Stomach (tissue), 9 donors: ENCODE results near the gene PSMG1. TPM values are rescaled to one million over a fixed set of nuclear protein-coding genes. Genes with fewer than 3 reads are reported as not detected.
"Not testable (repeated sequence)": the region's sequence is repeated elsewhere in the genome, so short reads cannot be mapped to it uniquely, and the experiment has no call there.

ENCODE experiments used
- DNase-seq, 2 donors: peaks; one replicate each; pipeline versions ENCODE4 v3.0.0 to v3.0.0-alpha.2; 2013 to 2019
- H3K27ac ChIP-seq, 5 donors: fragments of 200-600 bp in 4 of 5; sonication (generic) in 4 of 5; one replicate each; pipeline ENCODE4 v1.5.1; 2013 to 2019; ENCODE audit warnings: mild to moderate bottlenecking in 1 of 5, moderate library complexity in 1 of 5
- H3K27me3 ChIP-seq, 3 donors: fragments of 200-600 bp; sonication (generic); one replicate each; pipeline ENCODE4 v1.5.1; 2017 to 2019; ENCODE audit warnings: mixed run types in 1 of 3
- H3K36me3 ChIP-seq, 4 donors: fragments of 200-600 bp; sonication (generic); 1 replicate in 3 of 4; 2 replicates in 1 of 4; pipeline ENCODE4 v1.5.1; 2016 to 2019
- H3K4me1 ChIP-seq, 4 donors: fragments of 200-600 bp; sonication (generic); one replicate each; pipeline ENCODE4 v1.5.1; 2016 to 2019
- H3K4me3 ChIP-seq, 4 donors: fragments of 200-600 bp; sonication (generic) in 3 of 4; one replicate each; pipeline ENCODE4 v1.5.1; 2016 to 2019; ENCODE audit warnings: mild to moderate bottlenecking in 1 of 4
- H3K9me3 ChIP-seq, 4 donors: fragments of 200-600 bp; sonication (generic); one replicate each; pipeline ENCODE4 v1.5.1; 2016 to 2019
- CTCF ChIP-seq, 7 experiments: fragments of 450-650 bp in 4 of 7; fragments of 200-600 bp in 3 of 7; sonication (generic) in 3 of 7; IDR thresholded peaks; one replicate each; pipeline ENCODE4 v1.5.1; 2016 to 2019; ENCODE audit warnings: antibody characterized with exemption in 7 of 7, control low read depth in 2 of 7, mild to moderate bottlenecking in 1 of 7
- EP300 ChIP-seq: sonication (generic); formaldehyde crosslinking; IDR thresholded peaks from one replicate; pipeline ENCODE4 v1.6.1; 2017; ENCODE audit warnings: antibody characterized with exemption
- POLR2A ChIP-seq, 4 donors: fragments of 450-650 bp; IDR thresholded peaks; one replicate each; pipeline ENCODE4 v1.6.1; 2016; ENCODE audit warnings: antibody characterized with exemption in 4 of 4, control low read depth in 2 of 4, mild to moderate bottlenecking in 1 of 4, moderate library complexity in 1 of 4
- POLR2AphosphoS5 ChIP-seq, 3 donors: sonication (generic); formaldehyde crosslinking; IDR thresholded peaks; one replicate each; pipeline ENCODE4 v1.6.1; 2016; ENCODE audit warnings: antibody characterized with exemption in 3 of 3
- whole genome bisulfite sequencing, 5 donors: extraction: QIAGEN DNeasy Blood & Tissue Kit in 3 of 5; methylation state at CpG; one replicate each; pipeline versions ENCODE4 v1.1.5 to v1.1.7; 2013 to 2018; 5-methylcytosine and 5-hydroxymethylcytosine counted together
- intact Hi-C: fragments of 100-400 bp; cut with DNase I; formaldehyde crosslinking; loops from one replicate; pipeline ENCODE4 v1.15.1; 2023; ENCODE audit warnings: low total_unique reads
- polyA plus RNA-seq, 3 donors: library from polyadenylated mRNA; stranded (reverse); fragments of 200-250 nt; gene quantifications; one replicate each; pipeline ENCODE4 v1.2.3, GENCODE V29; 2013
- total RNA-seq, 5 donors: library from RNA; depleted of rRNA; stranded (reverse); fragments of >200 nt; gene quantifications; one replicate each; pipeline versions ENCODE4 v1.1.0 to v1.2.3, GENCODE V29; 2014 to 2016
- donor health status: healthy with polysubstance abuse.
- donor health status: Bipolar disorder and iron deficiency.
- donor health status: healthy.

PSMG1 gene
- total and polyA plus RNA-seq, 8 donors: 11.6 to 53.2 (median 32.5) TPM; not detected in 1

DNA sequence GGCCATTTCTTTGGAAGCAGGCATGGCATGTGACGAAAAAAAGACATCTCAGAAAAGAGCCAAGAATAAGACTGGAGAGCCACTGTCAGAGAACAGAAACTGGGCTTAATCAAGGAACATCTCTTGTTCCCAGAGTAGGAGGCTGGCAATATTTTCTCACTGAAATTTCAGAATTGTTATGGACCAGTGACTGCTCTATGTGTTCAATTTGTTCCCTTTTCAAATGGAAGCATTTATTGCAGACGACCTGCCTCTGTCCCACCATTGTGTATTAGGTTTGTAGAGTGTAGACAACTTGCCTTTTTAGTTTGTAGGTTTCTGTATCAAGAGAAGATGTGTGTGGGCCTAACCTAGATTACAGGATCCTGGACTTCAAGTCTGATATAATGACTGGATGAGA is 18.7 kb downstream of the PSMG1 start:
- intact Hi-C loops: no loop called here
- TF ChIP-seq POLR2A (IDR thresholded peaks at IDR 0.05) (no peak), POLR2AphosphoS5 (IDR thresholded peaks at IDR 0.05) (no peak), CTCF (IDR thresholded peaks at IDR 0.05) (no peak), EP300 (no peak)
- WGBS, 5 donors: 72 to 98% (median 94%) methylated on average over 2 of the region's 2 CpGs

GRCh38 chr21:39161064-39161463 is 22.2 kb downstream of the PSMG1 start:
- intact Hi-C loops: no loop called here
- H3K4me1 ChIP-seq: peaks cover 0 to 11% (median 3%) of the 10 kb centered on the region in 4 donors
- 21 to 51% (median 40%) methylated on average over 3 of the region's 3 CpGs for WGBS, 5 donors
- peaks cover 0 to 22% (median 16%) of the 10 kb centered on the region in 4 donors for H3K9me3 ChIP-seq
- no peaks in the 10 kb centered on the region for H3K36me3 ChIP-seq
- no peak for TF ChIP-seq CTCF (IDR thresholded peaks at IDR 0.05)
- no peak for TF ChIP-seq POLR2AphosphoS5 (IDR thresholded peaks at IDR 0.05)
- no peak for TF ChIP-seq POLR2A (IDR thresholded peaks at IDR 0.05)
- no peak for TF ChIP-seq EP300
- no peak overlapping the region for H3K27ac ChIP-seq
- no peak for DNase-seq
- H3K27me3 ChIP-seq: no peaks in the 10 kb centered on the region
- no peak overlapping the region for H3K4me3 ChIP-seq

More for the DNA sequence above, 18.7 kb downstream of the PSMG1 start:
- no peaks in the 10 kb centered on the region for H3K27me3 ChIP-seq
- peaks cover 0 to 11% (median 3%) of the 10 kb centered on the region in 4 donors for H3K4me1 ChIP-seq
- H3K4me3 ChIP-seq: no peak overlapping the region
- peaks cover 0 to 22% (median 17%) of the 10 kb centered on the region in 4 donors for H3K9me3 ChIP-seq
- no peak for DNase-seq
- H3K36me3 ChIP-seq: peaks cover 0 to 5% (median 0%) of the 10 kb centered on the region in 4 donors
- H3K27ac ChIP-seq: no peak overlapping the region

- H3K36me3 ChIP-seq: no peaks in the 10 kb centered on the region
- WGBS, 5 donors: 68 to 87% (median 77%) methylated on average over 5 to 7 of the region's 7 CpGs
- no peak overlapping the region for H3K4me3 ChIP-seq
- intact Hi-C loops: no loop called here
- no peak overlapping the region for H3K27ac ChIP-seq
- H3K27me3 ChIP-seq: no peaks in the 10 kb centered on the region
- TF ChIP-seq POLR2AphosphoS5 (IDR thresholded peaks at IDR 0.05) (no peak), CTCF (IDR thresholded peaks at IDR 0.05) (no peak), EP300 (no peak), POLR2A (IDR thresholded peaks at IDR 0.05) (no peak)
- H3K4me1 ChIP-seq: peaks cover 0 to 11% (median 3%) of the 10 kb centered on the region in 4 donors
- peak in 1 of 2 donors; percentile 34 for DNase-seq
- H3K9me3 ChIP-seq: peaks cover 0 to 17% (median 10%) of the 10 kb centered on the region in 4 donors
Measured at GRCh38 chr21:39159342-39160063, 23.7 kb downstream of the PSMG1 start.

DNA sequence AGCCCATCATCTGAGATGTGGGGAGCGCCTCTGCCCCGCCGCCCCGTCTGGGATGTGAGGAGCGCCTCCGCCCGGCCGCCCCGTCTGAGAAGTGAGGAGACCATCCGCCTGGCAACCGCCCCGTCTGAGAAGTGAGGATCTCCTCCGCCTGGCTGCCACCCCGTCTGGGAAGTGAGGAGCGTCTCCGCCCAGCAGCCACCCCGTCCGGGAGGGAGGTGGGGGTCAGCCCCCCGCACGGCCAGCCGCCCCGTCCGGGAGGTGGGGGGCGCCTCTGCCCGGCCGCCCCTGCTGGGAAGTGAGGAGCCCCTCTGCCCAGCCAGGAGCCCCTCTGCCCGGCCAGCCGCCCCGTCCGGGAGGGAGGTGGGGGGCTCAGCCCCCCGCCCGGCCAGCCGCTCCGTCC is 26.0 kb downstream of the PSMG1 start:
- H3K4me1 ChIP-seq: peaks cover 0 to 11% (median 3%) of the 10 kb centered on the region in 4 donors
- 94 to 100% (median 96%) methylated on average over 5 to 34 of the region's 34 CpGs for WGBS, 5 donors
- DNase-seq, H3K9me3 ChIP-seq, H3K4me3 ChIP-seq, H3K27me3 ChIP-seq, H3K27ac ChIP-seq, H3K36me3 ChIP-seq, intact Hi-C loops: not testable (repeated sequence)

- no peak for TF ChIP-seq POLR2A (IDR thresholded peaks at IDR 0.05)
- TF ChIP-seq EP300: no peak
- no peak for TF ChIP-seq CTCF (IDR thresholded peaks at IDR 0.05)
- TF ChIP-seq POLR2AphosphoS5 (IDR thresholded peaks at IDR 0.05): no peak
- 76 to 90% (median 88%) methylated on average over 7 of the region's 7 CpGs for WGBS, 5 donors
- DNase-seq: no peak
- Histone ChIP-seq H3K36me3 (no peaks in the 10 kb centered on the region), H3K4me3 (no peak overlapping the region), H3K9me3 (no peaks in the 10 kb centered on the region), H3K27ac (no peak overlapping the region), H3K4me1 (peaks cover 0 to 3% (median 1%) of the 10 kb centered on the region in 4 donors), H3K27me3 (no peaks in the 10 kb centered on the region)
- intact Hi-C loops: no loop called here
Measured at GRCh38 chr21:39156024-39156423, 27.2 kb downstream of the PSMG1 start.
